HG03060 (cell line): ENCODE results near the gene TEX19.
"Not testable (repeated sequence)": the region's sequence is repeated elsewhere in the genome, so short reads cannot be mapped to it uniquely, and the experiment has no call there.

Experiments used
- ATAC-seq: cut with Tn5 transposase; IDR thresholded peaks from one replicate; pipeline ENCODE4 v1.9.1; 2021; ENCODE audit warnings: low read depth, moderate number of reproducible peaks; ENCODE audit not compliant: unreplicated experiment

TEX19 gene

GRCh38 chr17:82403662-82404660 lies 44.9 kb downstream of the TEX19 start:
- ATAC-seq = no peak

DNA sequence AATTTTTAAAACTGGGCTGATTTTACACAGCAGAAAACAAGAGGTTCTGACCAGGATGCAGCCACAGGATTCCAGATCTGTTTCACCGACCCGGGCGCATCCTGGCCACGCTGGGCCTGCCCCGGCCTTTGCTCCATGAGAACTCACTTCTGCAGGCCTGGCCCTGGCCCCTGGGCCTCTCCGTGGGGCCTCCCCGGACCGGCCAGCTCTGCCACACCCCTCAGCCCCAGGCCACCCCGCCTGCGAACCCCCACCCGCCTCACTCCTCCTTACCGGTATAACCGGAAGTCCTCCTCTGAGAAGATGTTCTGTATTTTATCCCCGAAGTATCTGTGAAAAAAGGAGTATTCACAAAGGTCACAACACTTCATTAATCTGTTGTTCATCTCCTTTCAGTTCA lies 46.0 kb downstream of the TEX19 start:
- ATAC-seq = no peak

DNA sequence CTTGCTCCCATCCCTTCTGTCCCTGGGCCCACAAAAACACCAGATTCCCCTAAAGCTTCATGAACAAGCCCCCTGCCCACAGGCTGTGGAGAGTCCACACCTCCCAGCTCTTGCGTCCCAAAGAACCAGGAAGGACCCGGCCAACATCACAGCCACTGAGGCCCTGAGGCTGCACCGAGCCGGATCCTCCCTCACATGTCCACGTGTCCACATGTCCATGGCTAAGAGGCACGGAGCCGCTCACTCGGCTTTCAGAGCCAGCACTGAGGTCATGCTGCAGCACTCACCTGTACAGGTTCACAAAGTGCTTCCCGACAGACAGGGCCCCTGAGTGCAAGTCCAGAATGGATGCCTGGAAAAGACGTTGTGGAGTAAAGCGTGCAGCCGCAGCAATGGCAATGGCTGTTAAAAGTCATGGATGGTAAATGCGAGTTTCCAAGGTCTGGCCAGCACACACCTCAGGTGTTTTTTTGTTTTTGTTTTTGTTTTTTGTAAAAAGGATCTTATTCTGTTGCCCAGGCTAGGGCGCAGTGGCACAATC lies 47.2 kb downstream of the TEX19 start:
- ATAC-seq = no peak

GRCh38 chr17:82407255-82407654 lies 48.2 kb downstream of the TEX19 start:
- no peak for ATAC-seq

DNA sequence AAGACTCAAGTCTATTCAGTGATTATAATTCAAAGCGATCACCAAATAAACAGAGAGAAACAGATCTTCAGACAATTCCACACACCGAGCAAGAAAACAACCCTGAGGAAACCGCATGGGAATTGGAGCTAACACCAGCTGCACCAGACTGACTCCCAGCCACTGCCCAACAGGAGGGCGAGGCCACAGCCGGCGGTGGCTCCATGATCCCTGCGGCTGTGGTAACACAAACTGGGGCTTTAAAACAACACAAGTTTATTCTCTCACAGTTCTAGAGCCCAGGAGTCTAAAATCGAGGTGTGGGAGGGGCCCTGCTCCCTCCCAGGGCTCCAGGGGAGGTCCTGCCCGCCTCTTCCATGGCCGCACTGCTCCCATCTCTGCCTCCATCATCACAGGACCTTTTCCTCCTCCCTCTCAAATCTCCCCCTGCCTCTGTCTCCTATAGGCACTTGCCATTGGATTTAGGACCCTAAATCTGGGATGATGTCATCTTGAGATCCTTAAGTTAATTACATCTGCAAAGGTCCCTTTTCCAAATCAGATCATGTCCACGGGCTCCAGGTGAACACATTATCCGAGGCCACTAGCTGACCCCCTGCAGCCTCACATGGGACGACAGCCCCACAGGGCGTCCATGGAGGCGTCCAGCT lies 49.4 kb downstream of the TEX19 start:
- ATAC-seq = no peak

GRCh38 chr17:82408938-82409318 lies 49.9 kb downstream of the TEX19 start:
- ATAC-seq = no peak

DNA sequence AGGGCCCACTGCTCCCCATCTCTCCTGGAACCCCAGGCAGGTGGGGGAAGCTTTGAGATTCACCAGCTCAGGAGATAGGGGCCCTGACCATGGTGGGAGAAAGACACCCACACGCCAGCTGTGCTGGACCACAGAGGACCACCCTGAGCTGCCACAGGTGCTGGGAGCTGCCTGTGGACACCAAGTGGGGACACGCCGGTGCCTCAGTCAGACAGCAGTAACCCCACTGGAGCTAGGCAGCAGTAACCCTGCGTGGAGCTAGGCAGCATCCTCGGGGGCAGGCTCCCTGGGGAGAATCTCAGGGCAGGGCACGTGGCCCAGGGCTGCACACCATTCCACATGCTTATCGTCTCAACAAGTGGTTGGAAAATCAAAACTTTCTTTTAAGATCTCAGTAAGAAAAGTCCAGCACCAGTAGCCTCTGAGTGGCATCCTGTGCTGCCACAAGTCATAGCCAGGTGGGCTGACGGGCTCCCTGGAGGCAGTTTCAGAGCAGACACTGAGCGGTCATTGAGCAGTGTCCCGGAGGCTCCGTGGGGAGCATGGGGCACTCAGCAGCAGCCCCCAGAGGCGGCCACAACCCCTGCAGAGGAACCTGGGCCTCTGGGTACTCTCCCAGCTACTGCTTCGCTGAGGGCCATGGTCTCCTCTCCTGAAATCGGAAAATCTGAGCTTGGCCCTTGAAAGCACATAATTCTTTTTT lies 51.1 kb downstream of the TEX19 start:
- ATAC-seq = no peak

- no peak for ATAC-seq
Observed at GRCh38 chr17:82411396-82412053, 52.5 kb downstream of the TEX19 start.

GRCh38 chr17:82412081-82412480 lies 53.0 kb downstream of the TEX19 start:
- ATAC-seq = not testable (repeated sequence)

GRCh38 chr17:82412535-82413520 lies 53.8 kb downstream of the TEX19 start:
- no peak for ATAC-seq
